ENCODE data around the gene TUBA4B.

The TUBA4B gene

GRCh38 chr2:219218732-219219701, 34.0 kb upstream of the TUBA4B start, which contains the start of gene ABCB6:
ABCB6 (minus strand) TSS chr2:219218958; CDS start chr2:219218673, 285 bp downstream.
- peak; percentile 54 to 79 for DNase-seq (ENCODE audit: low read depth in 2 of 2)

- no peak for DNase-seq (ENCODE audit: low read depth in 2 of 2)
Measured at GRCh38 chr2:219219784-219220532, 33.1 kb upstream of the TUBA4B start.

- DNase-seq (ENCODE audit: low read depth in 2 of 2), result no peak
Measured at GRCh38 chr2:219220652-219221402, 32.2 kb upstream of the TUBA4B start.

- no peak for DNase-seq (ENCODE audit: low read depth in 2 of 2)
Measured at GRCh38 chr2:219221957-219222518, 31.0 kb upstream of the TUBA4B start.

GRCh38 chr2:219223831-219224610, 29.0 kb upstream of the TUBA4B start:
- DNase-seq (ENCODE audit: low read depth in 2 of 2), result no peak

GRCh38 chr2:219225350-219225749, 27.7 kb upstream of the TUBA4B start:
- no peak for DNase-seq (ENCODE audit: low read depth in 2 of 2)

GRCh38 chr2:219228041-219228910, 24.8 kb upstream of the TUBA4B start:
- no peak for DNase-seq (ENCODE audit: low read depth in 2 of 2)

GRCh38 chr2:219228911-219229304, 24.1 kb upstream of the TUBA4B start:
- no peak for DNase-seq (ENCODE audit: low read depth in 2 of 2)

- peak; percentile 95 for DNase-seq (ENCODE audit: low read depth in 2 of 2)
Measured at GRCh38 chr2:219229305-219230058, 23.6 kb upstream of the TUBA4B start, which contains the start of the genes ANKZF1 and ATG9A. ANKZF1 (plus strand) TSS chr2:219229806; CDS start chr2:219230258, 452 bp downstream. ATG9A (minus strand) TSS chr2:219229636; CDS start chr2:219228024, 1,612 bp downstream.

GRCh38 chr2:219230059-219230540, 22.9 kb upstream of the TUBA4B start:
- no peak for DNase-seq (ENCODE audit: low read depth in 2 of 2)

- no peak for DNase-seq (ENCODE audit: low read depth in 2 of 2)
Measured at GRCh38 chr2:219234331-219234730, 18.7 kb upstream of the TUBA4B start.

GRCh38 chr2:219243291-219243761, 9.7 kb upstream of the TUBA4B start:
- DNase-seq (ENCODE audit: low read depth in 2 of 2), result no peak

- DNase-seq (ENCODE audit: low read depth in 2 of 2), result no peak
Measured at GRCh38 chr2:219244789-219245147, 8.3 kb upstream of the TUBA4B start.

- DNase-seq (ENCODE audit: low read depth in 2 of 2), result peak; percentile 80 to 82
Measured at GRCh38 chr2:219245148-219245898, 7.7 kb upstream of the TUBA4B start, which contains the start of the genes GLB1L and STK16. GLB1L (minus strand) TSS chr2:219245444; CDS start chr2:219243573, 1,871 bp downstream. STK16 (plus strand) TSS chr2:219245479; CDS start chr2:219246000, 521 bp downstream.

- no peak for DNase-seq (ENCODE audit: low read depth in 2 of 2)
Measured at GRCh38 chr2:219245899-219246230, 7.2 kb upstream of the TUBA4B start.

- no peak for DNase-seq (ENCODE audit: low read depth in 2 of 2)
Measured at GRCh38 chr2:219246559-219246958, 6.5 kb upstream of the TUBA4B start.
